ENCODE data around the gene IMMP2L.
"Not testable (repeated sequence)": the region's sequence is repeated elsewhere in the genome, so short reads cannot be mapped to it uniquely, and the experiment has no call there.

IMMP2L gene

GRCh38 chr7:110660637-110661036 is 901.7 kb downstream of the IMMP2L start:
- not testable (repeated sequence) for H3K27ac ChIP-seq (ENCODE audit: insufficient read depth, low read depth, low read length, poor library complexity, severe bottlenecking); H3K36me3 ChIP-seq (ENCODE audit: control insufficient read depth, insufficient read depth, low read length); H3K9me3 ChIP-seq (ENCODE audit: control insufficient read depth, low read length); H3K4me3 ChIP-seq (ENCODE audit: insufficient read depth, low read depth, low read length); H3K4me1 ChIP-seq (ENCODE audit: control insufficient read depth, insufficient read depth, low read length); H3K27me3 ChIP-seq (ENCODE audit: control insufficient read depth, insufficient read depth, low read length, poor library complexity, severe bottlenecking)
- WGBS, 2 experiments, result 94 to 95% methylated on average over 7 of the region's 7 CpGs

- 82 to 91% methylated on average over 3 of the region's 3 CpGs for WGBS, 2 experiments
- no peaks in the 10 kb centered on the region for H3K36me3 ChIP-seq (ENCODE audit: control insufficient read depth, insufficient read depth, low read length)
- no peaks in the 10 kb centered on the region for H3K4me1 ChIP-seq (ENCODE audit: control insufficient read depth, insufficient read depth, low read length)
- no peaks in the 10 kb centered on the region for H3K9me3 ChIP-seq (ENCODE audit: control insufficient read depth, low read length)
- H3K27ac ChIP-seq (ENCODE audit: insufficient read depth, low read depth, low read length, poor library complexity, severe bottlenecking), result no peak overlapping the region
- no peak overlapping the region for H3K4me3 ChIP-seq (ENCODE audit: insufficient read depth, low read depth, low read length)
- no peaks in the 10 kb centered on the region for H3K27me3 ChIP-seq (ENCODE audit: control insufficient read depth, insufficient read depth, low read length, poor library complexity, severe bottlenecking)
Measured at GRCh38 chr7:110650328-110650727, 912.0 kb downstream of the IMMP2L start.

- 96 to 99% methylated on average over 4 of the region's 4 CpGs for WGBS, 2 experiments
- Histone ChIP-seq H3K27me3 (ENCODE audit: control insufficient read depth, insufficient read depth, low read length, poor library complexity, severe bottlenecking) (no peaks in the 10 kb centered on the region), H3K36me3 (ENCODE audit: control insufficient read depth, insufficient read depth, low read length) (no peaks in the 10 kb centered on the region), H3K4me1 (ENCODE audit: control insufficient read depth, insufficient read depth, low read length) (no peaks in the 10 kb centered on the region), H3K9me3 (ENCODE audit: control insufficient read depth, low read length) (no peaks in the 10 kb centered on the region), H3K4me3 (ENCODE audit: insufficient read depth, low read depth, low read length) (no peak overlapping the region), H3K27ac (ENCODE audit: insufficient read depth, low read depth, low read length, poor library complexity, severe bottlenecking) (no peak overlapping the region)
Measured at GRCh38 chr7:110647266-110647665, 915.0 kb downstream of the IMMP2L start.

GRCh38 chr7:110646804-110647203 is 915.5 kb downstream of the IMMP2L start:
- Histone ChIP-seq H3K27me3 (ENCODE audit: control insufficient read depth, insufficient read depth, low read length, poor library complexity, severe bottlenecking) (no peaks in the 10 kb centered on the region), H3K36me3 (ENCODE audit: control insufficient read depth, insufficient read depth, low read length) (no peaks in the 10 kb centered on the region), H3K27ac (ENCODE audit: insufficient read depth, low read depth, low read length, poor library complexity, severe bottlenecking) (no peak overlapping the region), H3K4me3 (ENCODE audit: insufficient read depth, low read depth, low read length) (no peak overlapping the region), H3K4me1 (ENCODE audit: control insufficient read depth, insufficient read depth, low read length) (no peaks in the 10 kb centered on the region), H3K9me3 (ENCODE audit: control insufficient read depth, low read length) (no peaks in the 10 kb centered on the region)
- 96 to 99% methylated on average over 2 of the region's 2 CpGs for WGBS, 2 experiments

GRCh38 chr7:110645616-110646015 is 916.7 kb downstream of the IMMP2L start:
- no peaks in the 10 kb centered on the region for H3K4me1 ChIP-seq (ENCODE audit: control insufficient read depth, insufficient read depth, low read length)
- 97 to 98% methylated on average over 2 of the region's 2 CpGs for WGBS, 2 experiments
- H3K27ac ChIP-seq (ENCODE audit: insufficient read depth, low read depth, low read length, poor library complexity, severe bottlenecking), result no peak overlapping the region
- H3K36me3 ChIP-seq (ENCODE audit: control insufficient read depth, insufficient read depth, low read length), result no peaks in the 10 kb centered on the region
- H3K4me3 ChIP-seq (ENCODE audit: insufficient read depth, low read depth, low read length), result no peak overlapping the region
- no peaks in the 10 kb centered on the region for H3K27me3 ChIP-seq (ENCODE audit: control insufficient read depth, insufficient read depth, low read length, poor library complexity, severe bottlenecking)
- no peaks in the 10 kb centered on the region for H3K9me3 ChIP-seq (ENCODE audit: control insufficient read depth, low read length)

GRCh38 chr7:110645060-110645459 is 917.2 kb downstream of the IMMP2L start:
- Histone ChIP-seq H3K27ac (ENCODE audit: insufficient read depth, low read depth, low read length, poor library complexity, severe bottlenecking) (no peak overlapping the region), H3K36me3 (ENCODE audit: control insufficient read depth, insufficient read depth, low read length) (no peaks in the 10 kb centered on the region), H3K9me3 (ENCODE audit: control insufficient read depth, low read length) (no peaks in the 10 kb centered on the region), H3K4me3 (ENCODE audit: insufficient read depth, low read depth, low read length) (no peak overlapping the region), H3K4me1 (ENCODE audit: control insufficient read depth, insufficient read depth, low read length) (no peaks in the 10 kb centered on the region), H3K27me3 (ENCODE audit: control insufficient read depth, insufficient read depth, low read length, poor library complexity, severe bottlenecking) (no peaks in the 10 kb centered on the region)
- whole genome bisulfite sequencing, 2 experiments, result 91 to 100% methylated on average over 2 to 3 of the region's 3 CpGs

GRCh38 chr7:110637252-110637651 is 925.0 kb downstream of the IMMP2L start:
- H3K9me3 ChIP-seq (ENCODE audit: control insufficient read depth, low read length), result no peaks in the 10 kb centered on the region
- WGBS, 2 experiments, result 92 to 93% methylated on average over 5 of the region's 5 CpGs
- no peaks in the 10 kb centered on the region for H3K27me3 ChIP-seq (ENCODE audit: control insufficient read depth, insufficient read depth, low read length, poor library complexity, severe bottlenecking)
- H3K4me1 ChIP-seq (ENCODE audit: control insufficient read depth, insufficient read depth, low read length), result no peaks in the 10 kb centered on the region
- H3K36me3 ChIP-seq (ENCODE audit: control insufficient read depth, insufficient read depth, low read length), result no peaks in the 10 kb centered on the region
- no peak overlapping the region for H3K4me3 ChIP-seq (ENCODE audit: insufficient read depth, low read depth, low read length)
- no peak overlapping the region for H3K27ac ChIP-seq (ENCODE audit: insufficient read depth, low read depth, low read length, poor library complexity, severe bottlenecking)

- H3K36me3 ChIP-seq (ENCODE audit: control insufficient read depth, insufficient read depth, low read length), result no peaks in the 10 kb centered on the region
- H3K27ac ChIP-seq (ENCODE audit: insufficient read depth, low read depth, low read length, poor library complexity, severe bottlenecking), result no peak overlapping the region
- WGBS, 2 experiments, result 63 to 72% methylated on average over 2 of the region's 2 CpGs
- H3K4me1 ChIP-seq (ENCODE audit: control insufficient read depth, insufficient read depth, low read length), result no peaks in the 10 kb centered on the region
- H3K27me3 ChIP-seq (ENCODE audit: control insufficient read depth, insufficient read depth, low read length, poor library complexity, severe bottlenecking), result no peaks in the 10 kb centered on the region
- H3K9me3 ChIP-seq (ENCODE audit: control insufficient read depth, low read length), result no peaks in the 10 kb centered on the region
- H3K4me3 ChIP-seq (ENCODE audit: insufficient read depth, low read depth, low read length), result no peak overlapping the region
Measured at GRCh38 chr7:110633313-110633712, 929.0 kb downstream of the IMMP2L start.

GRCh38 chr7:110626414-110626813 is 935.9 kb downstream of the IMMP2L start:
- no peaks in the 10 kb centered on the region for H3K4me1 ChIP-seq (ENCODE audit: control insufficient read depth, insufficient read depth, low read length)
- H3K36me3 ChIP-seq (ENCODE audit: control insufficient read depth, insufficient read depth, low read length), result no peaks in the 10 kb centered on the region
- no peaks in the 10 kb centered on the region for H3K27me3 ChIP-seq (ENCODE audit: control insufficient read depth, insufficient read depth, low read length, poor library complexity, severe bottlenecking)
- no peak overlapping the region for H3K4me3 ChIP-seq (ENCODE audit: insufficient read depth, low read depth, low read length)
- H3K27ac ChIP-seq (ENCODE audit: insufficient read depth, low read depth, low read length, poor library complexity, severe bottlenecking), result no peak overlapping the region
- 81% methylated on average over 2 of the region's 2 CpGs; no CpG with 5 or more reads in 1 of the 2 experiments for WGBS, 2 experiments
- H3K9me3 ChIP-seq (ENCODE audit: control insufficient read depth, low read length), result no peaks in the 10 kb centered on the region

- no peaks in the 10 kb centered on the region for H3K36me3 ChIP-seq (ENCODE audit: control insufficient read depth, insufficient read depth, low read length)
- no peak overlapping the region for H3K4me3 ChIP-seq (ENCODE audit: insufficient read depth, low read depth, low read length)
- 89 to 100% methylated on average over 3 of the region's 3 CpGs for WGBS, 2 experiments
- H3K27me3 ChIP-seq (ENCODE audit: control insufficient read depth, insufficient read depth, low read length, poor library complexity, severe bottlenecking), result no peaks in the 10 kb centered on the region
- H3K4me1 ChIP-seq (ENCODE audit: control insufficient read depth, insufficient read depth, low read length), result no peaks in the 10 kb centered on the region
- no peak overlapping the region for H3K27ac ChIP-seq (ENCODE audit: insufficient read depth, low read depth, low read length, poor library complexity, severe bottlenecking)
- H3K9me3 ChIP-seq (ENCODE audit: control insufficient read depth, low read length), result no peaks in the 10 kb centered on the region
Measured at GRCh38 chr7:110625294-110625693, 937.0 kb downstream of the IMMP2L start.

- Histone ChIP-seq H3K9me3 (ENCODE audit: control insufficient read depth, low read length) (no peaks in the 10 kb centered on the region), H3K27me3 (ENCODE audit: control insufficient read depth, insufficient read depth, low read length, poor library complexity, severe bottlenecking) (no peaks in the 10 kb centered on the region), H3K27ac (ENCODE audit: insufficient read depth, low read depth, low read length, poor library complexity, severe bottlenecking) (no peak overlapping the region), H3K4me3 (ENCODE audit: insufficient read depth, low read depth, low read length) (no peak overlapping the region), H3K4me1 (ENCODE audit: control insufficient read depth, insufficient read depth, low read length) (no peaks in the 10 kb centered on the region), H3K36me3 (ENCODE audit: control insufficient read depth, insufficient read depth, low read length) (no peaks in the 10 kb centered on the region)
- 100% methylated on average over 1 to 2 of the region's 3 CpGs for WGBS, 2 experiments
Measured at GRCh38 chr7:110623436-110623835, 938.9 kb downstream of the IMMP2L start.
